CD4-positive, alpha-beta T cell treated with Interleukin-17A for 4 hours (primary cell): ENCODE data around the gene SFXN1.
A peak's percentile ranks its signal among the peaks of the same experiment; 100 is the strongest.
"Not testable (repeated sequence)": the region's sequence is repeated elsewhere in the genome, so short reads cannot be mapped to it uniquely, and the experiment has no call there.

Experiments used
- DNase-seq: peaks from one replicate; pipeline ENCODE4 v3.0.0-alpha.2; 2020; ENCODE audit warnings: mixed read lengths

SFXN1 gene

GRCh38 chr5:175501759-175502158, 23.4 kb downstream of the SFXN1 start:
- no peak for DNase-seq

DNA sequence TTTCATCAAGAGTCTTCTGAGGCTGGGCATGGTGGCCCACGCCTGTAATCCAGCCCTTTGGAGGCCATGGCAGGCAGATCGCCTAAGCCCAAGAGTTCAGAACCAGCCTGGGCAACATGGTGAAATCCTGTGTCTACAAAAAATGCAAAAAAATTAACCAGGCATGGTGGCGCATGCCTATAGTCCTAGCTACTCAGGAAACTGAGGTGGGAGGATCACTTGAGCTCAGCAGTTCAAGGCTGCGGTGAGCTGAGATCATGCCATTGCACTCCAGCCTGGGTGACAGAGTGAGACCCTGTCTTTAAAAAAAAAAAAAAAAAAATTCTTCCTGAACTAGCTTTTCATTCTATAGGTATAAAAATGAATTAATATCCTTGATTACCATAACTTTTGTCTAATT, 29.3 kb downstream of the SFXN1 start:
- DNase-seq: peak; percentile 69

DNA sequence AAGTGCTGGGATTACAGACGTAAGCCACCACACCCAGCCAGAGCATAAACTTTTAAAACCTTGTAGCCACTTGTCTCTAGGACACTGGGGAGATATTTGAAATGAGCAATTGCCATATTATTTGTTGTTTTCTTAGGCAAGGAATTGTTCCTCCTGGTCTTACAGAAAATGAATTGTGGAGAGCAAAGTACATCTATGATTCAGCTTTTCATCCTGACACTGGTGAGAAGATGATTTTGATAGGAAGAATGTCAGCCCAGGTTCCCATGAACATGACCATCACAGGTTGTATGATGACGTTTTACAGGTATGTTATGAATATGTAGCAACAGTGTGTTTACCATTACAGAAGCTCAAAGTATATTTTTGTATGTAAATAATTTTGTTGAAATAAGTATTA, 30.5 kb downstream of the SFXN1 start:
- DNase-seq: no peak

GRCh38 chr5:175513297-175513696, 34.9 kb downstream of the SFXN1 start:
- DNase-seq: no peak

GRCh38 chr5:175513726-175514125, 35.4 kb downstream of the SFXN1 start:
- no peak for DNase-seq

DNA sequence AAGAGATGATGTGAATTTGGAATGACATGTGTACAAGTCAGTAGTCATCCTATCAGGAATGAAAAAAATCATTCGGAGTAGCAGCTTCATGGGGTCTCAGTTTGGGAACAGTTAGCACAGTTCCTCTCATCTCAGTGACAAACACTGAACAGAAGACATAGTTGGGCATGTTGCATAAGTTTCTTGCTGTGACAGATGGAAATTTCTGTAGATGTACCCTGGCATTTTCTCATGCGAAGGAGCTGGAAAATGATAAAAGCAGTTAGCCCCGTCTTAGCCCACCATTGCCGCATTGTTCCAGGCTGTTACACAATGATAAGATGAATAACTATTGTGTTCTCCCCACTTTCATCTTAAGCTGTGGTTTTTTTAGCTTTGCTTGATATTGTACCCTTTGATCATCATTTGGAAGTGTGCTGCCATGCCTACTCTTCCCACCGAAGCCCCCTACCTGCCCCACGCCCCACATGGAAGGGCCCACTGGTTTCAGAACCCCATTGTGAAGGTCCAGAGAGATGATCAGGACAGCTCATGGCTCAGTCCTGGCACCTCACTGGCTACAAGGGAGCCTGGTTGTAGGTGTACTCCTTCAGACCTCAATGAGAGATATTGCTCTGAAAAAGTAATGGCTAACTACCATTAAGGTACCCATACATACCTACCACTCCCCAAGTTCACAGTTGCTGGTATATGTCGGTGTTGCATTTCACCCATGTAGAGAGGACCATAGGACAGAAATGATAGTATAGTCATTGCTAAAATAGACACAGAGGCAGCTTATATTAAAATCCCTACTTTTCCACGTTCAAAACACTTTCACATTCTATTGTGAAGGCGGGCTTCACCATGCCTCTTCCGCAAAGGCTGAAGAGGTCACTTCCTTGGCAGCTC, 38.8 kb downstream of the SFXN1 start:
- DNase-seq: peak; percentile 16

DNA sequence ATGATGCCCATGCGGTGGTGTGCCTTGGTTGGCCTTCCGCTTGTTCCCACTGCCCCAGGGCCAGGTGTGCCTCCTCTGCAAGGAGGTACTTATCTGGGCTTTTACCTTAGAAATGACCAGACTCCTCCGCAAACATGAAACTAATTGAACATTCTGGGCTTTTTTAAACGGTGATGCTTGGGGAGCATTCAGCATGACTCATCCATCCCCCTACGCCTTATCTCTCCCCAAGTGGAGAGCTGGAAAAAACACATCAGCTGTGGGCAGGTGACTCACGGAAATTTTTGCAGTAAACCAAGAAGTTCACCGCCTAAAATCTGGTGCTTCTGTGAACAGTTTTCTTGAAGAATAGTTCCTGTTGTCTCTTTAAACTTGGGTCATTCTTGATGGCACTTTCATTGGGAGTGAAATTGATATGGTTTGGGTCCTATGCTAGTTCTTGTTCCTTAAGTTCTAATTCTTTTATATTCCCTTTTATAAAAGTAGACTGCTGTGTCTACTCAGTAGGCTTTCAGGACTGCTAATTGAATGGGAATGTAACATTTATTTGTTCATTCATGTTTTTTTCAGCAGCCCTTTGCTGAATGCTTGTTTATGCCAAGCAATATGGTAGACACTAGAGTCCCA, 39.6 kb downstream of the SFXN1 start:
- DNase-seq: peak; percentile 75

GRCh38 chr5:175519006-175519405, 40.6 kb downstream of the SFXN1 start:
- DNase-seq: no peak

DNA sequence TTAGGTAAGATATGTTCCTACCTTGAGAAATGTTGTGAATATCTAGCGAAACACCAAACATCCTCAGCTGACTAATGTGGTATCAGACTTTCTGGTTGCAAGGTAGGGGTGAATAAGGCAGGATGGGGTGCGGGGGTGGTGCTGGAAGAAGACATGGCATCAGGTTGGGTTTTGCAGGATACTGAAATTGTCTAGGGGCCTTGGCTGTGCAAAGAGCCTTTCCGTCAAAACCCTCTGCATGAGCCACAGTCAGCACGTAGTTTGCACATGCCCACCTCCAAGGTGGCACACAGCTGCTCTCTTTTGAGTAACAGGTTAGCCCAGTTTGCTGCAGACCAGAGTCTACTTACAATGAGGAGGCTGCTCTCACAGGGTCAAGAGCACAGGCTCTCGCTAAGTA, 42.0 kb downstream of the SFXN1 start:
- peak; percentile 71 for DNase-seq

DNA sequence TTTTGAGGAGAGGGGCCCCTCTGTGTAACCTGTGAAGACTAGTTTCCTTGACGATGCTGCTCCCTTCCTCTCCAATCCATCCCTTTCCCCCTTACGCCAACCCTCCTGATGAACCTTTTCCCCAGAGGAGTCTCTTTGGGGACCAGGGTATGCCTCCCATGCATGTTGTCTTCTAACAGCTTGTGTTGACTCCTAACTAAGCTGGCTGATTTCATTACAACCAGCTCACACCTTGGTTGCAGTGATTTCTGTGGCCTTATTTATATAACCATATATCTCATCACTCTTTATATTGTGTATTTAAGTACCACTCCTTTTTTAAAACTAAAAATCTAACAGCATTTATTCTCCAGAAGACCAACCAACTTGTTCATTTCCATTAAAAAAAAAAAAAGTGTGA, 42.5 kb downstream of the SFXN1 start:
- no peak for DNase-seq

DNA sequence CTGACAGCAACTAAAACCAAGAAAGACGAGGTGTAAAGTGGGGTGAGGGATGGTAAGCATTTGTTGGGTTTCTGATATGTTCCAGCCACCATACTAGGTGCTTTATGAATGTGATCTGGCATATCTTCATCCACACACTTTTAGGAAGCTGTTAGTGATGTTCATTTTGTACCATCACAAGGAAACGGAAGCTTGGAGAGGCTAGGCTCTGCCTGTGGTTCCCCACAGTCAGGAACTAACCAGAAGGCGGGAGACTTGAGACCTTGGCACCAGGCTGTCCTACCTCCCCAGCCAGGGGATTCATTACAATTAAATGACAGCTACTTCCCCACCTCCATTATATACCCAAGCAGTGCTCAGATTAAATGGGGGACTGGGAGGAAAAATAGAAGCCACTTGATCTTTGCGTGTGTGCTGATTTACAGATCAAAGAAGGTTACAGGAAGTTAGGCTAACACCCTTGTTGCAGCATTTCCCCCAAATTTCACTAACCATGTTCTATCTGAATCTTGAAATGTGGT, 43.0 kb downstream of the SFXN1 start:
- DNase-seq: peak; percentile 37

GRCh38 chr5:175523292-175523691, 44.9 kb downstream of the SFXN1 start:
- DNase-seq: no peak

- DNase-seq: no peak
These were observed 45.9 kb downstream of the SFXN1 start for GRCh38 chr5:175524211-175524610.

- no peak for DNase-seq
These were observed 48.3 kb downstream of the SFXN1 start for GRCh38 chr5:175526691-175527090.

DNA sequence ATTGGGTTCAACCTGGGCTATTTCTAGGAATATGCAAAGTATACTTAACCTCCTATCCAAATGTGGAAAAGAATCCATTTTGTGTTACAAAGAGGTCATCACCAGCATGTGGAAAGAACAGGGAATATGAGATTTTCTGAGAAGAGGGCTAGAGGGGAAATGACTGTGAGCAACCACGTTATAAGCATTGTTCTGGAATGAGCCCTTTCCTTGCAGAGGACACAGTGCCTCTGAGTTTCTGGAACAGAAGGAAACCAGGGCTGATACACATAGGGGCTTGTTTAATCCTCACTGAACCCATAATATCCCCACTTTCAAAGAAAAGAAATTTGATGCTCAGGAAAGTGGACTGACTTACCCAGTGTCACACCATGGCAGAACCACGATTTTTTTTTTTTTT, 53.0 kb downstream of the SFXN1 start:
- no peak for DNase-seq

- DNase-seq: peak; percentile 90
These were observed 55.9 kb downstream of the SFXN1 start for GRCh38 chr5:175534070-175534932.

DNA sequence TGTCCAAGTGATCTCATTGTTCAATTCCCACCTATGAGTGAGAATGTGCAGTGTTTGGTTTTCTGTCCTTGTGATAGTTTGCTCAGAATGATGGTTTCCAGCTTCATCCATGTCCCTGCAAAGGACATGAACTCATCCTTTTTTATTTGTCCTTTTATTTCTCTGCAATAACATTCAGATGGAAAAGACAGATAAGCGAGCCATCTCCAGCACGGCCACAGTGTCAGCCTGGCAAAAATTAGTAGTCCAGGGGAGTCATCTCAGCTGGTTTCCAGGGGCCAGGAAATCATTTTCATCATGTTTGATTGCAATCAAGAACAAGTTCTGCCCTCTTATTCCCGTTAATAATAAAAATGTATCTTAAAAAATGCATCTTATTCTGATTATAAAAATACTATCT, 57.0 kb downstream of the SFXN1 start:
- not testable (repeated sequence) for DNase-seq

GRCh38 chr5:175535796-175536195, 57.4 kb downstream of the SFXN1 start:
- peak; percentile 35 for DNase-seq

DNA sequence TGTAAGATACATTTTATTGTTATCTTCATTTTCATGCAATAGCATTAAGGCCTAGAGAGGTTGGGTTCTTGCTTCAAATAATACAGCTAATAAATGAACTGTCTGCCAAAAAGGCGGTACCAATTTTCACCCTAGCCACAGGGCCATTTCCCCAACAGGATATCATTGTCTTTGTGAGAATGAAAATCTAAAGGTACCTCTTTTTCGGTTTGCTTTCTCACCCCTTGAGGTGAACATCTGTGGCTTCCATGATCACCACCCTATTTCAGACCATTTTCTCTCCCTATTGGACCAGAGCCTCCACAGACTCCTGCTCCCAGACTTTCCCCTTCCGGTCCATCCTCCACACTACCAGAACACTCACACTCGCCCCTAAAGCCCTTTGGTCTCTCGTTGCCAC, 60.2 kb downstream of the SFXN1 start:
- DNase-seq: no peak

- no peak for DNase-seq
These were observed 61.6 kb downstream of the SFXN1 start for GRCh38 chr5:175539936-175540335.

GRCh38 chr5:175541264-175541663, 62.9 kb downstream of the SFXN1 start:
- no peak for DNase-seq

DNA sequence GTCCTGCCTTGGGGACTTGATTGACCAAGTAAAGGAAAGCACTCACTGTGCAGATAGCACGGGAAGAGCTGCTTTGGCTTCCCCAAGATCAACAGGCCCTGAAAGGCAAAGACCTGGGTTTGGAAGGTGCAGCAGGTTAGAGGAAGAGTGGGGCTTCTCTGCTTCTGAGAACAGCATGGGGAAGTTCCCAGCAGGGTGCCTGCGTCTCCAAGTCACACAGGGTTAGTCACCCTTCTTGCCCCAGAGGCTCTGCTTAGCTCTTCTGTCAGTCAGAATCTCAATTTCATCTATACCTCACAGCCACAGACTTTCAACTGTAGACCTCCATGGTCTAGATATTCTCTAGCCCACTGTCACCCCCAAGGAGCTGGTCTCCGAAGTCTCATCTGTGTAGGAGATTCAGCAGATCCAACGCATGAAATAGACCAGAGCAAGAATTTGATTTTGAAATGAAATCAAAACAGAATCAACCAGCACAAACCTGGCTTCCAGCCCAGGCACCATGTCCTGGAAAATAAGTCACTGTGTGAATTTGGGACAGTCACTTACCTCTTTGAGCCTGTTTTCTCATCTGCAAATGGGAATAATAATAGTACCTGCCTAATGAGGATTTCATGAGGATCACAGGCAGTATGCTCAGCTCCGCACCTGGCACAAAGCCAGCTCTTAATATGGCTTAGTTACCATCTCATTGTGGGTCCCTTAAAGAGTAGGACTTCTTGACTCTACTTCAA, 64.0 kb downstream of the SFXN1 start:
- no peak for DNase-seq

GRCh38 chr5:175542966-175543235, 64.5 kb downstream of the SFXN1 start:
- DNase-seq: no peak
